Activated T-helper 1 cell treated with anti-CD3 and anti-CD28 coated beads, Interleukin-12 subunit alpha, Interleukin-12 subunit beta, Interleukin-2, Interleukin-4 antibody, amounts not matched to agents 30 ng/mL and 10 ng/mL and 1 ng/mL, durations not matched to agents 14 hours and 24 hours and 36 hours (primary cell): ENCODE data around the gene AVPI1. TPM values are rescaled to one million over a fixed set of nuclear protein-coding genes. Genes with fewer than 3 reads are reported as not detected.
"Not testable (repeated sequence)": the region's sequence is repeated elsewhere in the genome, so short reads cannot be mapped to it uniquely, and the experiment has no call there.

ENCODE experiments used
- DNase-seq: peaks from one replicate; pipeline ENCODE4 v3.0.0; 2021; ENCODE audit warnings: low spot score
- H3K27ac Mint-ChIP-seq: one replicate; pipeline ENCODE4 v1.8.0; 2021; ENCODE audit warnings: mild to moderate bottlenecking, mixed read lengths
- H3K27me3 Mint-ChIP-seq: one replicate; pipeline ENCODE4 v1.8.0; 2022; ENCODE audit warnings: mild to moderate bottlenecking, moderate library complexity, mixed read lengths; ENCODE audit not compliant: insufficient read depth
- H3K36me3 Mint-ChIP-seq: one replicate; pipeline ENCODE4 v1.8.0; 2021; ENCODE audit warnings: low read depth, mixed read lengths
- H3K4me1 Mint-ChIP-seq: one replicate; pipeline ENCODE4 v1.8.0; 2021; ENCODE audit warnings: low read depth, mixed read lengths
- H3K4me3 Mint-ChIP-seq: one replicate; pipeline ENCODE4 v1.8.0; 2021; ENCODE audit warnings: mild to moderate bottlenecking, moderate library complexity, mixed read lengths
- H3K9me3 Mint-ChIP-seq: one replicate; pipeline ENCODE4 v1.8.0; 2021; ENCODE audit warnings: mixed read lengths
- intact Hi-C: fragments of 100-400 bp; cut with micrococcal nuclease; formaldehyde crosslinking; loops from one replicate; pipeline ENCODE4 v1.15.1; 2024
- total RNA-seq: library from RNA; stranded (reverse); gene quantifications from 2 replicates; pipeline ENCODE4 v1.2.3, GENCODE V29; 2022

Gene AVPI1
- total RNA-seq, 1 donor from 2014 or later: 0.93 TPM

- Mint-ChIP-seq H3K4me1 (no peaks in the 10 kb centered on the region), H3K27me3 (no peaks in the 10 kb centered on the region), H3K27ac (no peak overlapping the region), H3K4me3 (no peak overlapping the region), H3K36me3 (peaks cover 30% of the 10 kb centered on the region), H3K9me3 (no peaks in the 10 kb centered on the region)
- intact Hi-C loops: no loop called here
- no peak for DNase-seq
Measured at GRCh38 chr10:97656777-97657176, 30.3 kb downstream of the AVPI1 start.

DNA sequence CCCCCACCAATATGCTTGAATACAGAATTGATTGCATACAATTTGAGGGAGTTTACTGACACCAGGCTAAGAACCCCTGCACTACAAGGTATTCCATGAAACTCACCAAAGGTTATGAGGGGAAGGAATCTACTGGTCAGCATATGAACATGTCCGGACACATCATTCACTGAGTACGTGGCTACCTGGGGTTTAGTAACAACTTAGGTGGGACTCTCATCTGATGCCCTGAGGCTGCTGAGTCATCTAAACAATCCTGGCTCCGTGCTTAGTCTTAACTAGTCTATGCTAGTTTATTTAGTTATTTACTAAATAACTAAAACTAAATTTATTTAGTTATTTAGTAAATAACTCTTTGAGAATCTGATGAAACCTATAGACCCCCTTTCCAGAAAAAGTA, 35.3 kb downstream of the AVPI1 start:
- Mint-ChIP-seq H3K9me3 (no peaks in the 10 kb centered on the region), H3K4me1 (peaks cover 18% of the 10 kb centered on the region), H3K27ac (no peak overlapping the region), H3K4me3 (no peak overlapping the region), H3K36me3 (peaks cover 26% of the 10 kb centered on the region), H3K27me3 (no peaks in the 10 kb centered on the region)
- intact Hi-C loops: no loop called here
- no peak for DNase-seq

DNA sequence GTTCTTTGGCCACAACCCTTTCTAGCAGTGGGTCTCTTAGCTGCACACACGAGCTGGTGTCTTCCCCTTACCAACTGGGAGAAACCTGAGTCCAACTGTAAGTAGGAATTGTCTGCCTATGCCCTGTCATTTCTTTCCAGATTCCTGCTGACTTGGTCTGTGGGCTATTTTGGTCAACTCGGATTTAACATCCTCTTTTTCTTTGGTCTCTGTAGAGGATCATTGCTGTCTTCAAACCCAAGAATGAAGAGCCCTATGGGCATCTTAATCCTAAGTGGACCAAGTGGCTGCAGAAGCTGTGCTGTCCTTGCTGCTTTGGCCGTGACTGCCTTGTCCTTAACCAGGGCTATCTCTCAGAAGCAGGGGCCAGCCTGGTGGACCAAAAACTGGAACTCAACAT, 36.3 kb downstream of the AVPI1 start:
- H3K9me3 Mint-ChIP-seq: no peaks in the 10 kb centered on the region
- H3K27ac Mint-ChIP-seq: no peak overlapping the region
- H3K27me3 Mint-ChIP-seq: no peaks in the 10 kb centered on the region
- DNase-seq: no peak
- peaks cover 19% of the 10 kb centered on the region for H3K36me3 Mint-ChIP-seq
- peaks cover 18% of the 10 kb centered on the region for H3K4me1 Mint-ChIP-seq
- H3K4me3 Mint-ChIP-seq: no peak overlapping the region
- intact Hi-C loops: no loop called here

- intact Hi-C loops: loop anchor here (1.0 to 2.0 kb wide), 5 partner anchors 9 to 485 kb away; partner anchors contain the start of genes AVPI1, MMS19, MORN4 and PI4K2A
- Mint-ChIP-seq H3K4me1 (peaks cover 18% of the 10 kb centered on the region), H3K36me3 (peaks cover 28% of the 10 kb centered on the region), H3K4me3 (peak overlapping the region; percentile 39), H3K27ac (peak overlapping the region; percentile 45)
- not testable (repeated sequence) for H3K9me3 Mint-ChIP-seq, DNase-seq, H3K27me3 Mint-ChIP-seq
Measured at GRCh38 chr10:97649405-97649750, 37.7 kb downstream of the AVPI1 start.

DNA sequence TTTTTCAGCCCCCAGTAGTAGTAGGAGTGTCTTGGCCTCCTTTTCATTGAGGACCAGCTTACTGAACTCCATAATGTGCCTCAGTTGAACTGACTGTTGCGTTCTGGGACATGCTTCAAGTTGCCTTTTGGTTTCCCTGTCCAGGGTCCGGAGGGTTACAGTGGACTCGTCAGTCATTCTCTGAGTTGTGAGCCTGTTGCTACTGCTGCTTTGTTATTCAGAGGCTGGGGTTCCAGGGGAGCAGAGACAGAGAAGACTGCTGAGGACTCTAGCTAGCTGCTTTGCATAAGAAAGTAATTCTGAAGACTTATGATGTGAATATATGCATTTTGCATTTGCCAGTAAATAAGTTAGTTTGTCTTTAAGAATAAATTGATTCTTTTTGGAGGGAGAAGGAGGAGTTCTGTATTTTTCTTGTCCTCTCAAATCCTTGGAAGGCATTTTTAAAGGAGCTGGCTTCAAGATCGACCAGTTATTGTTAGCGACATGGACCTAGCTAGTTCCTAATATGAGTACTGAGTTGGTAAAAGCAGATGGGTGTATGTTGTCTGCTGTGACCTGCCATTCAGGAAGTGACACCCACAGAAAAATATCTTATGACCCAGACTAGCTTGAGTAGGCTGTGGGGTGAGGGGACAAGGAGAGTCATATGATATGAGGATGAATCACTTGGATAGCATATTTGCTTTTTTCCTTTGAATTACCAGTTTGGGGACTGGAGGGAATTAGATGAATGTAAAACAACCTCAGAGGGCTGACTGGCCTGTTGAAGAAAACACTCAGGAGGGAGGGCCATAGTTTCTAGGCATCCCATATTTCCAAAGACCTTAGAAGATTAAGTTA, 38.3 kb downstream of the AVPI1 start:
- peak overlapping the region; percentile 45 for H3K27ac Mint-ChIP-seq
- intact Hi-C loops: loop anchor here (1.0 to 2.0 kb wide), 5 partner anchors 8 to 486 kb away; partner anchors contain the start of genes AVPI1, MMS19, MORN4 and PI4K2A
- peak overlapping the region; percentile 39 for H3K4me3 Mint-ChIP-seq
- peaks cover 18% of the 10 kb centered on the region for H3K4me1 Mint-ChIP-seq
- DNase-seq: peak; percentile 24
- peaks cover 27% of the 10 kb centered on the region for H3K36me3 Mint-ChIP-seq
- H3K9me3 Mint-ChIP-seq: no peaks in the 10 kb centered on the region
- H3K27me3 Mint-ChIP-seq: no peaks in the 10 kb centered on the region

- H3K27me3 Mint-ChIP-seq: no peaks in the 10 kb centered on the region
- peak overlapping the region; percentile 52 for H3K27ac Mint-ChIP-seq
- intact Hi-C loops: no loop called here
- peaks cover 27% of the 10 kb centered on the region for H3K4me1 Mint-ChIP-seq
- no peak for DNase-seq
- no peak overlapping the region for H3K4me3 Mint-ChIP-seq
- H3K36me3 Mint-ChIP-seq: peaks cover 20% of the 10 kb centered on the region
- H3K9me3 Mint-ChIP-seq: no peaks in the 10 kb centered on the region
Measured at GRCh38 chr10:97647556-97647955, 39.5 kb downstream of the AVPI1 start.

DNA sequence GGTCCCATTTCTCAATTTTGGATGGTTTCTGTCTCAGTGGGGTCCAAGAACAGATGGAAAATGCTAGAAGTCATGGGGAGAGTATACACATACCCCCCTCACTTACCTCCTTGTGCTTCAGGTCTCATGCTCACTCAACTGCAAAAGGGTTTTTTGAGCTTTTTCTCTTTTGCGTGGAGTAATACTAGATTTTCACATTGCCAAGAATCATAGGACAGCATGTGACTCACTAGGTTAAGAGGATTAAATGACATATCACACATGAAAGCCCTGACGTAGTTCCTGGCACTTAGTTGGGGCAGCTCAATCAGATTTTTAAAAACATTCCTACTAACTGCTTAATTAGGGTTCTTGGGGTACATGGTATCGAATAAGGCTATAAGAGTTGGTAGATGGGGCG, 42.1 kb downstream of the AVPI1 start:
- Mint-ChIP-seq H3K9me3 (no peaks in the 10 kb centered on the region), H3K4me1 (peaks cover 39% of the 10 kb centered on the region), H3K36me3 (peaks cover 16% of the 10 kb centered on the region), H3K27me3 (no peaks in the 10 kb centered on the region), H3K4me3 (no peak overlapping the region), H3K27ac (no peak overlapping the region)
- intact Hi-C loops: loop anchor here (5.0 kb wide), 2 partner anchors 328 to 813 kb away; partner anchors contain the start of genes FRAT1 and LCOR
- DNase-seq: no peak

GRCh38 chr10:97643441-97643985, 43.5 kb downstream of the AVPI1 start:
- DNase-seq: no peak
- peaks cover 16% of the 10 kb centered on the region for H3K36me3 Mint-ChIP-seq
- intact Hi-C loops: loop anchor here (5.0 kb wide), 2 partner anchors 326 to 811 kb away; partner anchors contain the start of genes FRAT1 and LCOR
- no peak overlapping the region for H3K27ac Mint-ChIP-seq
- H3K4me1 Mint-ChIP-seq: peaks cover 31% of the 10 kb centered on the region
- no peaks in the 10 kb centered on the region for H3K27me3 Mint-ChIP-seq
- H3K9me3 Mint-ChIP-seq: no peaks in the 10 kb centered on the region
- H3K4me3 Mint-ChIP-seq: peak overlapping the region; percentile 96

- not testable (repeated sequence) for DNase-seq, H3K9me3 Mint-ChIP-seq, H3K27ac Mint-ChIP-seq, H3K27me3 Mint-ChIP-seq
- H3K4me1 Mint-ChIP-seq: peaks cover 26% of the 10 kb centered on the region
- peaks cover 16% of the 10 kb centered on the region for H3K36me3 Mint-ChIP-seq
- H3K4me3 Mint-ChIP-seq: peak overlapping the region; percentile 96
- intact Hi-C loops: loop anchor here (5.0 kb wide), 2 partner anchors 325 to 810 kb away; partner anchors contain the start of genes FRAT1 and LCOR
Measured at GRCh38 chr10:97642471-97643159, 44.4 kb downstream of the AVPI1 start.

DNA sequence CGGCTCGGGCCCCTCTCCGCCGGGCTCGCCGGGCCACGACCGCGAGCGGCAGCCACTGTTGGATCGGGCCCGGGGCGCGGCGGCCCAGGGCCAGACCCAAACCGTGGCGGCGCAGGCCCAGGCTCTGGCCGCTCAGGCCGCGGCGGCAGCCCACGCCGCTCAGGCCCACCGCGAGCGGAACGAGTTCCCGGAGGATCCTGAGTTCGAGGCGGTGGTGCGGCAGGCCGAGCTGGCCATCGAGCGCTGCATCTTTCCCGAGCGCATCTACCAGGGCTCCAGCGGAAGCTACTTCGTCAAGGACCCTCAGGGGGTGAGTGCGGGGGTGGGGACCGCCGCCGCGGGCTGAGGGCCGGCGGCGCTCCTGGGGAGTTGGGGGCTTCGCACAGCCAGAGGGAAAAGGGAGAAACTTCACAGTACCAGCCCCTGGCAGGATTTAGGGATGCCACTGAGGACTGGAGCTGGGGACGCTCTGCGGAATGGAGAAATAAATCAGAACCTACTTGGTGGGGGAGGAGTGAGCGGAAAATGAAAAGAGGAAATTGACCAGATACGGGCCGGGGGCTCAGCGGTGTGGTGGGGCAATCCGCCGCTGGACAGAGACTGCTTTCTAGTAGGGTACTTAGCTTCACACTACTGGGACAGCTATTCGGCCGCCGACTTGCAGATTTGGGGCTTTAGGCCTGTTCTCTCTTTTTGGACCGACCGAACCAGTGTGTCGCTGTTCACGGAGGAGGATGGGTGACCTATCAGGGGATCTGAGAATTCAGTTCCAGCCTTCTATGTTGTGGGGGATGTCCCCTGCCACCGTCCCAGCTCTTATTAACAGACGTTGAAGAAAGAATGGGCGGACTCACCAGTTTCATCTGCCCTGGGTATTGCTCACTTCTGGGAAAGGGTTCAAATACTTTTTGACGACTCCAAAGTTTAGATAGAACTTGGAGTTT, 45.9 kb downstream of the AVPI1 start:
- Mint-ChIP-seq H3K9me3 (no peaks in the 10 kb centered on the region), H3K4me3 (peak overlapping the region; percentile 96), H3K4me1 (peaks cover 23% of the 10 kb centered on the region), H3K27ac (peak overlapping the region; percentile 86), H3K27me3 (peaks cover 1% of the 10 kb centered on the region), H3K36me3 (peaks cover 14% of the 10 kb centered on the region)
- intact Hi-C loops: loop anchor here (1.0 to 5.0 kb wide), 14 partner anchors 8 to 1980 kb away; partner anchors contain the start of genes ARHGAP19, AVPI1, EXOSC1 and FRAT1
- peak; percentile 17 for DNase-seq

- intact Hi-C loops: loop anchor here (1.0 to 5.0 kb wide), 13 partner anchors 9 to 1980 kb away; partner anchors contain the start of genes ARHGAP19, AVPI1, EXOSC1 and FRAT1
- peaks cover 1% of the 10 kb centered on the region for H3K27me3 Mint-ChIP-seq
- peak within 1 kb of the TSS; percentile 96 for H3K4me3 Mint-ChIP-seq
Measured at GRCh38 chr10:97640174-97640867, 46.7 kb downstream of the AVPI1 start, which contains the start of gene PI4K2A. PI4K2A (plus strand) TSS chr10:97640671; CDS start chr10:97640743, 72 bp downstream.

More at GRCh38 chr10:97640174-97640867, 46.7 kb downstream of the AVPI1 start, which contains the start of gene PI4K2A:
- H3K27ac Mint-ChIP-seq: peak within 1 kb of the TSS; percentile 86
- DNase-seq: peak; percentile 99
- H3K9me3 Mint-ChIP-seq: no peaks in the 10 kb centered on the region
- peaks cover 23% of the 10 kb centered on the region for H3K4me1 Mint-ChIP-seq
- H3K36me3 Mint-ChIP-seq: peaks cover 11% of the 10 kb centered on the region
